HCT116 (cell line): ENCODE measurements around the gene HAX1. TPM values are rescaled to one million over a fixed set of nuclear protein-coding genes. Genes with fewer than 3 reads are reported as not detected.

Experiments
- ATAC-seq: fragments of 200-7000 bp; cut with Tn5 transposase; 2 replicates; pipeline ENCODE4 v1.9.1; 2020; ENCODE audit warnings: mild to moderate bottlenecking, moderate library complexity
- BruUV-seq: library from RNA; stranded (reverse); fragments of 400-500 nt; replicated peaks from 2 replicates; lab custom pipeline; 2021; lab: Mats Ljungman, UMichigan
- CTCF ChIA-PET: fragments of 300-600 bp; sonication (Branson Sonifier 250); formaldehyde crosslinking; loops from one replicate; lab custom pipeline; 2021; ENCODE audit warnings: antibody characterized with exemption; lab: Charles Lee
- POLR2A ChIA-PET: fragments of 300-600, 350-600 bp; sonication (Branson Sonifier 250); formaldehyde crosslinking; loops from one replicate; lab custom pipeline; 2021; ENCODE audit warnings: antibody characterized with exemption; lab: Charles Lee
- RAD21 ChIA-PET, 2 experiments: fragments of 300-600 bp; sonication (Branson Sonifier 250); formaldehyde crosslinking; loops; one replicate each; lab custom pipeline; 2023; ENCODE audit warnings: low total read pairs in 2 of 2; ENCODE audit not compliant: uncharacterized antibody in 2 of 2, unreplicated experiment in 2 of 2, low non-redundant PET in 1 of 2; lab: Charles Lee
- DNase-seq: peaks from one replicate; pipeline ENCODE4 v3.0.0-alpha.2; 2010; ENCODE audit warnings: low read depth, low spot score
- H2AFZ ChIP-seq: fragments of 200-600 bp; shearing (Covaris generic), sonication (generic); 2 replicates; pipeline ENCODE4 v1.6.1; 2017; ENCODE audit warnings: low read depth, mixed run types, mixed read lengths, antibody characterized with exemption, low read length; ENCODE audit not compliant: poor library complexity, severe bottlenecking
- H3K27ac ChIP-seq: 2 replicates; pipeline ENCODE4 v1.5.1; 2012; ENCODE audit warnings: low read depth, low read length
- H3K27me3 ChIP-seq: fragments of 200-600 bp; sonication (generic); 2 replicates; pipeline ENCODE4 v1.6.1; 2016; ENCODE audit warnings: mixed run types, low read length, mixed read lengths; ENCODE audit not compliant: insufficient read depth
- H3K36me3 ChIP-seq, 2 experiments: fragments of 200-500 bp in 1 of 2; fragments of 200-600 bp in 1 of 2; sonication (Bioruptor generic) in 1 of 2; sonication (generic) in 1 of 2; 2 replicates each; pipeline versions ENCODE4 v1.5.1 to v1.6.1; 2014 to 2016; ENCODE audit warnings: low read length in 2 of 2, inconsistent platforms in 1 of 2, mixed read lengths in 1 of 2, mixed run types in 1 of 2; ENCODE audit not compliant: insufficient read depth in 2 of 2, control insufficient read depth in 1 of 2
- H3K4me1 ChIP-seq, 2 experiments: fragments of 200-600 bp in 1 of 2; sonication (generic) in 1 of 2; 2 replicates each; pipeline versions ENCODE4 v1.5.1 to v1.6.1; 2012 to 2017; ENCODE audit warnings: low read length in 2 of 2, inconsistent platforms in 1 of 2, mild to moderate bottlenecking in 1 of 2, mixed read lengths in 1 of 2, mixed run types in 1 of 2, moderate library complexity in 1 of 2; ENCODE audit not compliant: insufficient read depth in 2 of 2, control insufficient read depth in 1 of 2
- H3K4me2 ChIP-seq: fragments of 200-600 bp; sonication (generic); 2 replicates; pipeline ENCODE4 v1.6.1; 2017; ENCODE audit warnings: mixed run types, low read length, mixed read lengths
- H3K4me3 ChIP-seq, 2 experiments: fragments of 200-600 bp in 1 of 2; sonication (generic) in 1 of 2; replicated peaks in 1 of 2; 2 replicates each; pipeline ENCODE4 v1.5.1; 2011 to 2016; ENCODE audit warnings: low read length in 2 of 2, control low read depth in 1 of 2, low read depth in 1 of 2, mild to moderate bottlenecking in 1 of 2, mixed read lengths in 1 of 2, mixed run types in 1 of 2
- H3K79me2 ChIP-seq: fragments of 200-600 bp; sonication (generic); 2 replicates; pipeline ENCODE4 v1.6.1; 2017; ENCODE audit warnings: mild to moderate bottlenecking, mixed run types, low read length, moderate library complexity, mixed read lengths; ENCODE audit not compliant: insufficient read depth
- H3K9ac ChIP-seq: fragments of 200-600 bp; sonication (generic); 2 replicates; pipeline ENCODE4 v1.6.1; 2016; ENCODE audit warnings: low read length, mixed read lengths
- H3K9me2 ChIP-seq: fragments of 200-600 bp; sonication (generic), shearing (Covaris generic); 2 replicates; pipeline ENCODE4 v1.6.1; 2017; ENCODE audit warnings: mixed run types, mild to moderate bottlenecking, moderate library complexity; ENCODE audit not compliant: insufficient read depth
- H3K9me3 ChIP-seq, 2 experiments: fragments of 200-500 bp in 1 of 2; fragments of 200-600 bp in 1 of 2; sonication (Bioruptor generic) in 1 of 2; sonication (generic) in 1 of 2; 2 replicates each; pipeline ENCODE4 v1.6.1; 2014 to 2017; ENCODE audit warnings: low read length in 2 of 2, mixed read lengths in 2 of 2, inconsistent platforms in 1 of 2, low read depth in 1 of 2, mild to moderate bottlenecking in 1 of 2, mixed run types in 1 of 2, moderate library complexity in 1 of 2; ENCODE audit not compliant: control insufficient read depth in 1 of 2, insufficient read depth in 1 of 2
- H4K20me1 ChIP-seq: fragments of 200-600 bp; sonication (generic), shearing (Covaris generic); 2 replicates; pipeline ENCODE4 v1.6.1; 2017; ENCODE audit warnings: mixed run types, mild to moderate bottlenecking, moderate library complexity; ENCODE audit not compliant: insufficient read depth
- CBX3 ChIP-seq: IDR thresholded peaks from 2 replicates; pipeline ENCODE4 v1.6.1; 2012; ENCODE audit warnings: low read depth
- CEBPB ChIP-seq: IDR thresholded peaks from 2 replicates; pipeline ENCODE4 v1.6.1; 2012; ENCODE audit warnings: low read depth
- FOSL1 ChIP-seq: IDR thresholded peaks from 2 replicates; pipeline ENCODE4 v1.6.1; 2012; ENCODE audit warnings: low read depth
- POLR2A ChIP-seq: IDR thresholded peaks from 2 replicates; pipeline ENCODE4 v1.7.0; 2011; ENCODE audit warnings: borderline replicate concordance; ENCODE audit not compliant: insufficient read depth, insufficient read length; ENCODE audit errors: extremely low read depth
- POLR2AphosphoS5 ChIP-seq: IDR thresholded peaks from 2 replicates; pipeline ENCODE4 v1.6.1; 2011; ENCODE audit warnings: mild to moderate bottlenecking, low read depth, low read length, moderate library complexity
- SIN3A ChIP-seq: IDR thresholded peaks from 2 replicates; pipeline ENCODE4 v1.6.1; 2012; ENCODE audit warnings: low read depth
- TCF7L2 ChIP-seq: IDR thresholded peaks from 2 replicates; pipeline ENCODE4 v1.7.0; 2011; ENCODE audit warnings: borderline replicate concordance, inconsistent platforms; ENCODE audit not compliant: insufficient read depth, insufficient read length; ENCODE audit errors: extremely low read depth
- YY1 ChIP-seq: IDR thresholded peaks from 2 replicates; pipeline ENCODE4 v1.6.1; 2011; ENCODE audit warnings: low read length, low read depth, moderate library complexity, mild to moderate bottlenecking; ENCODE audit not compliant: insufficient replicate concordance; ENCODE audit errors: extremely low read depth
- intact Hi-C: fragments of 100-400 bp; cut with micrococcal nuclease; formaldehyde crosslinking; loops from 2 replicates; pipeline ENCODE4 v1.10.0; 2022
- total RNA-seq: library from RNA; stranded (reverse); gene quantifications from one replicate; pipeline ENCODE4 v1.2.1, GENCODE V29; 2021; ENCODE audit not compliant: unreplicated experiment

Gene HAX1
- total RNA-seq, 1 experiment from 2014 or later, result 93.6 TPM

DNA sequence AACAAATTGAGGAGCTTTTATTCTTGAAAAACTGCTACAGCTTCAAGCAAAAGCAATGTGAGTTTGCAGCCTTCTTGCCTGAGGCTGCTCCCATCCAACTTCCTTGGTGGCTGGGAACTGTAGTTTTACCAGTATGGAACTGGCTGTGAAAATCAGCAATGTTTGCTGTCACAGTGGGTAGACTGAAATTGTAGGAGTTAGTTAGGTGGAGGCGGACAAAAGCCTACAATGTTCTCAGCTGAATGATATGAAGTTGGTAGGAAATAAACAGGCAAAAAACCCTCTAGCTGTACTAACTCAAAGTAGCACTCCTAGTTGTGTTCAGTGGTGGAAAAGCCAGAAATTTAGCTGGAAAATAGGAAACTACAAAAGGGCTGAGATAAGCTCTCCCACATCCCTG is 18.5 kb downstream of the HAX1 start:
- no TSS peak for BruUV-seq
- no peak for DNase-seq
- H3K4me3 ChIP-seq, result no peak overlapping the region
- H3K9me2 ChIP-seq, result no peaks in the 10 kb centered on the region
- no peaks in the 10 kb centered on the region for H3K79me2 ChIP-seq
- no peaks in the 10 kb centered on the region for H4K20me1 ChIP-seq
- H2AFZ ChIP-seq, result no peak overlapping the region
- no peak overlapping the region for H3K9ac ChIP-seq
- H3K4me1 ChIP-seq, result no peaks in the 10 kb centered on the region
- no peaks in the 10 kb centered on the region for H3K27me3 ChIP-seq
- CTCF ChIA-PET, result no interaction called here
- no peak for TF ChIP-seq SIN3A
- TF ChIP-seq CEBPB, result no peak
- no peak for TF ChIP-seq POLR2AphosphoS5
- TF ChIP-seq POLR2A, result no peak
- no peak for TF ChIP-seq TCF7L2
- TF ChIP-seq, all 23 proteins: peak for 0
- Histone ChIP-seq H3K9me3 (peaks cover 9 to 11% of the 10 kb centered on the region in 2 experiments; a peak in 3 of 4 replicates), H3K4me2 (no peak overlapping the region), H3K36me3 (no peaks in the 10 kb centered on the region; a peak in 1 of 4 replicates), H3K27ac (no peak overlapping the region)
- RAD21 ChIA-PET, result no interaction called here
- no peak for ATAC-seq
- POLR2A ChIA-PET, result no interaction called here
- intact Hi-C loops, result no loop called here

- H3K27me3 ChIP-seq, result no peaks in the 10 kb centered on the region
- no peaks in the 10 kb centered on the region for H3K79me2 ChIP-seq
- no peak overlapping the region for H3K9ac ChIP-seq
- POLR2A ChIA-PET, result no interaction called here
- no peaks in the 10 kb centered on the region for H4K20me1 ChIP-seq
- no peak overlapping the region for H3K4me2 ChIP-seq
- intact Hi-C loops, result no loop called here
- DNase-seq (peak; percentile 13), ATAC-seq (no peak)
- no peaks in the 10 kb centered on the region for H3K9me2 ChIP-seq
- H3K4me3 ChIP-seq, result no peak overlapping the region
- no peaks in the 10 kb centered on the region for H3K4me1 ChIP-seq
- TF ChIP-seq YY1 (peak; percentile 80), CBX3 (peak; percentile 99), FOSL1 (no peak)
- no peaks in the 10 kb centered on the region; a peak in 1 of 4 replicates for H3K36me3 ChIP-seq
- RAD21 ChIA-PET, result no interaction called here
- CTCF ChIA-PET, result no interaction called here
- no TSS peak for BruUV-seq
- peaks cover 9 to 11% of the 10 kb centered on the region in 2 experiments; a peak in 3 of 4 replicates for H3K9me3 ChIP-seq
- H2AFZ ChIP-seq, result peak overlapping the region; percentile 40
- no peak overlapping the region for H3K27ac ChIP-seq
Observed at GRCh38 chr1:154295408-154296235, 23.2 kb downstream of the HAX1 start.
